GM12878 (cell line): ENCODE results near the gene MAFG. TPM values are rescaled to one million over a fixed set of nuclear protein-coding genes. Genes with fewer than 3 reads are reported as not detected.

Experiments used
- ATAC-seq: fragments of 200-7000 bp; cut with Tn5 transposase; 3 replicates; pipeline ENCODE4 v1.9.1; 2020; ENCODE audit warnings: mild to moderate bottlenecking, moderate library complexity
- BruUV-seq: library from RNA; stranded (reverse); fragments of 400-500 nt; replicated peaks from 2 replicates; lab custom pipeline; 2021; lab: Mats Ljungman, UMichigan
- CTCF ChIA-PET: fragments of 300-600 bp; sonication (Branson Sonifier 250); formaldehyde crosslinking; extraction: SDS; loops from one replicate; lab custom pipeline; 2021; ENCODE audit warnings: inconsistent platforms; lab: Yijun Ruan, JAX
- POLR2A ChIA-PET: fragments of 350-600 bp; formaldehyde crosslinking; extraction: SDS; loops from one replicate; lab custom pipeline; 2021; ENCODE audit warnings: inconsistent platforms; lab: Charles Lee
- RAD21 ChIA-PET: fragments of 300-600 bp; sonication (Branson Sonifier 250); formaldehyde crosslinking; loops from one replicate; lab custom pipeline; 2023; ENCODE audit warnings: antibody characterized with exemption; ENCODE audit not compliant: unreplicated experiment; lab: Charles Lee
- SMC1A ChIA-PET: fragments of 300-600 bp; sonication (Branson Sonifier 250); formaldehyde crosslinking; loops from one replicate; lab custom pipeline; 2023; ENCODE audit not compliant: unreplicated experiment, uncharacterized antibody; lab: Charles Lee
- DNase-seq: peaks from one replicate; pipeline ENCODE4 v3.0.0-alpha.2; 2011; ENCODE audit warnings: low read depth, low spot score
- FAIRE-seq: peaks from 3 replicates; lab custom pipeline; 2011; peaks lifted over from hg19 to GRCh38; lab: Jason Lieb, UNC
- H2AFZ ChIP-seq: 2 replicates; pipeline ENCODE4 v1.6.0; 2011; ENCODE audit warnings: low read depth, low read length, control low read depth; ENCODE audit not compliant: control insufficient read depth
- H3K27ac ChIP-seq: 2 replicates; pipeline ENCODE4 v1.5.1; 2011; ENCODE audit warnings: control low read depth; ENCODE audit not compliant: control insufficient read depth, insufficient read depth
- H3K27me3 ChIP-seq, 2 experiments: replicated peaks in 1 of 2; 2 replicates each; pipeline versions ENCODE4 v1.6.0 to v1.6.1; 2011; ENCODE audit warnings: low read length in 1 of 2; ENCODE audit not compliant: control insufficient read depth in 2 of 2, insufficient read depth in 2 of 2
- H3K36me3 ChIP-seq, 2 experiments: 2 replicates each; pipeline ENCODE4 v1.5.1; 2011; ENCODE audit warnings: low read length in 1 of 2; ENCODE audit not compliant: control insufficient read depth in 2 of 2, insufficient read depth in 2 of 2
- H3K4me1 ChIP-seq: 2 replicates; pipeline ENCODE4 v1.6.1; 2011; ENCODE audit warnings: mild to moderate bottlenecking, low read length, moderate library complexity, mixed read lengths; ENCODE audit not compliant: control insufficient read depth, insufficient read depth
- H3K4me2 ChIP-seq: 2 replicates; pipeline ENCODE4 v1.6.0; 2011; ENCODE audit warnings: control low read depth; ENCODE audit not compliant: control insufficient read depth, insufficient read depth
- H3K4me3 ChIP-seq: fragments of 200-600 bp; sonication (generic); 2 replicates; pipeline ENCODE4 v1.5.1; 2016
- H3K79me2 ChIP-seq: 2 replicates; pipeline ENCODE4 v1.6.0; 2011; ENCODE audit warnings: low read length; ENCODE audit not compliant: control insufficient read depth, insufficient read depth
- H3K9ac ChIP-seq: 2 replicates; pipeline ENCODE4 v1.8.0; 2011; ENCODE audit warnings: low read length, control low read depth, mixed read lengths; ENCODE audit not compliant: control insufficient read depth, insufficient read depth
- H3K9me3 ChIP-seq: replicated peaks from 3 replicates; pipeline ENCODE4 v1.5.1; 2011; ENCODE audit warnings: mild to moderate bottlenecking, low read length; ENCODE audit not compliant: control insufficient read depth, insufficient read depth
- H4K20me1 ChIP-seq: 2 replicates; pipeline ENCODE4 v1.6.0; 2011; ENCODE audit not compliant: control insufficient read depth, insufficient read depth
- IRF4 ChIP-seq: IDR thresholded peaks from 2 replicates; pipeline ENCODE4 v1.6.1; 2011; ENCODE audit warnings: low read depth, low read length
- KLF5 ChIP-seq: fragments of 450-650 bp; IDR thresholded peaks from 2 replicates; pipeline ENCODE4 v1.6.1; 2014; ENCODE audit warnings: mild to moderate bottlenecking; ENCODE audit not compliant: partially characterized antibody
- POU2F2 ChIP-seq: IDR thresholded peaks from 3 replicates; pipeline ENCODE4 v1.6.1; 2011; ENCODE audit warnings: low read depth, mild to moderate bottlenecking, low read length, borderline replicate concordance
- RAD51 ChIP-seq: fragments of 450-650 bp; IDR thresholded peaks from 2 replicates; pipeline ENCODE4 v1.6.1; 2016; ENCODE audit warnings: moderate library complexity, mild to moderate bottlenecking, inconsistent platforms
- RBBP5 ChIP-seq: fragments of 200-600 bp; sonication (generic); conservative IDR thresholded peaks from 2 replicates; pipeline ENCODE4 v1.6.1; 2016
- RFX5 ChIP-seq: IDR thresholded peaks from 2 replicates; pipeline ENCODE4 v1.6.1; 2011; ENCODE audit warnings: low read depth, low read length, improper control_type of control experiment
- SMAD5 ChIP-seq: IDR thresholded peaks from 2 replicates; pipeline ENCODE4 v1.6.1; 2016; ENCODE audit warnings: antibody characterized with exemption, low read depth
- ZNF24 ChIP-seq: fragments of 450-650 bp; IDR thresholded peaks from 2 replicates; pipeline ENCODE4 v1.6.1; 2017; ENCODE audit warnings: antibody characterized with exemption, mild to moderate bottlenecking
- WGBS: methylation state at CpG from one replicate; pipeline ENCODE4 v1.1.6; 2016; ENCODE audit warnings: low lambda C conversion rate; ENCODE audit not compliant: insufficient replicate concordance, insufficient coverage; ENCODE audit errors: missing lambda C conversion rate; 5-methylcytosine and 5-hydroxymethylcytosine counted together
- in situ Hi-C: fragments of 300-500 bp; cut with MboI; formaldehyde crosslinking; loops from 9 replicates; pipeline ENCODE4 v1.14.3; 2018; ENCODE audit warnings: mixed read lengths
- intact Hi-C: fragments of 100-400 bp; cut with micrococcal nuclease; formaldehyde crosslinking; loops from one replicate; pipeline ENCODE4 v1.14.2; 2022; ENCODE audit not compliant: unreplicated experiment
- polyA plus RNA-seq, 11 experiments: library from polyadenylated mRNA; depleted of rRNA in 4 of 11; unstranded in 6 of 11; stranded (reverse) in 5 of 11; fragments of >200 nt; fragmentation: Nextera tagmentation in 4 of 11; fragmentation: Illumina TruSeq in 1 of 11; extraction: Ambion mirVana in 4 of 11; extraction: Trizol in 1 of 11; gene quantifications; 1 replicate in 1 of 11; 2 replicates in 10 of 11; pipeline versions ENCODE4 v1.2.1 to v1.2.3, GENCODE V29; 2011 to 2016; ENCODE audit warnings: inconsistent platforms in 2 of 11, missing spikeins in 2 of 11, low read depth in 1 of 11
- total RNA-seq, 4 experiments: library from RNA; depleted of rRNA in 3 of 4; stranded (reverse); fragments of >200 nt in 3 of 4; fragmentation: Illumina TruSeq in 1 of 4; extraction: Trizol in 1 of 4; gene quantifications; 2 replicates each; pipeline versions ENCODE4 v1.2.1 to v1.2.3, GENCODE V29; 2013 to 2021
- TF ChIP-seq, protein P1 (sequence below): IDR thresholded peaks from 2 replicates; pipeline ENCODE4 v1.6.1; 2011; ENCODE audit warnings: borderline replicate concordance, low read depth, mild to moderate bottlenecking, moderate library complexity, mixed read lengths, low read length; ENCODE audit not compliant: insufficient read depth; ENCODE audit errors: extremely low read length
- TF ChIP-seq, protein P2 (sequence below): fragments of 450-650 bp; IDR thresholded peaks from 2 replicates; pipeline ENCODE4 v1.6.1; 2014; ENCODE audit warnings: mild to moderate bottlenecking
- TF ChIP-seq, protein P3 (sequence below): fragments of 450-650 bp; IDR thresholded peaks from 2 replicates; pipeline ENCODE4 v1.6.1; 2018; ENCODE audit warnings: mild to moderate bottlenecking, low read depth, moderate library complexity; ENCODE audit not compliant: partially characterized antibody
- TF ChIP-seq, protein P4 (sequence below): fragments of 450-650 bp; IDR thresholded peaks from 2 replicates; pipeline ENCODE4 v1.6.1; 2017; ENCODE audit warnings: antibody characterized with exemption, mild to moderate bottlenecking, moderate library complexity

Gene MAFG
- total and polyA plus RNA-seq, 10 of the 15 experiments (the other 5 are each of a cell fraction or from before 2014, with no cell fraction given), result 0.48 to 20.1 (median 7.6) TPM

DNA sequence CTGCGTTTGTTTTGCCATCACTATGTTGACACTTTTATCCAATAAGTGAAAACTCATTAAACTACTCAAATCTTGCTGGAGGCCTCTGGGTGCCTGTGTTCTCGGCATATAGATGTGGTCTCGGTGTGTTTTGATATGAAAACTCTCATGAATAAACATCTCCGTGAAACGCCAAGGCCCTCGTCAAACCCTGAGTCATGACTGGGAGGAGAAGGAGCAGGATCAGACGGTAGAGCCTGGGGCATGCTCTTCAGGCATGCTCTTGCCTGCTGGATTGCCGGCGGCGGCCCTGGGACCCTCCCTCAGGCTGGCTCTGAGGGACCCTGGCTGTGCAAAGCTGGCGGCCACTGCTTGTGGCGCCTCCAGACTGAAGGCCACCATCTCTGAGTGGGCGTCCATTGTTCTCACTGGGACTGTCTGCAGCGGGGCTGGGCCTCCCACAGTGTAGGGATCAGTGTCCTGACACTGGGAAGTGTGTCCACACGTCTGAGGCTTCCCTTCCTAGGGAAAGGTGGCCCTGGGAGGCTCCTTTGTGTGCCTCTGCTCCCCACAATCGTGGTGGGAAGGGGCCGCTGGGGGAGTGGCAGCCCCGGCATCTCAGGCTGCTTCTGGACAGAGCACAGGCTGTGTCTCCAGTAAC is 27.2 kb downstream of the MAFG start:
- in situ Hi-C loops (no loop called here), intact Hi-C loops (no loop called here)
- RAD21 ChIA-PET, result no interaction called here
- Histone ChIP-seq H3K4me3 (no peak overlapping the region), H3K36me3 (peaks cover 3 to 11% of the 10 kb centered on the region in 2 experiments; a peak in 3 of 4 replicates), H3K27ac (no peak overlapping the region), H3K4me2 (no peak overlapping the region), H3K9ac (no peak overlapping the region), H2AFZ (no peak overlapping the region), H3K9me3 (no peaks in the 10 kb centered on the region), H3K27me3 (no peaks in the 10 kb centered on the region; a peak in 1 of 4 replicates), H3K4me1 (no peaks in the 10 kb centered on the region), H3K79me2 (no peaks in the 10 kb centered on the region), H4K20me1 (no peaks in the 10 kb centered on the region)
- POLR2A ChIA-PET, result no interaction called here
- CTCF ChIA-PET, result no interaction called here
- 77% methylated on average over 18 of the region's 18 CpGs for WGBS
- BruUV-seq, result no TSS peak
- SMC1A ChIA-PET, result no interaction called here
- DNase-seq, result no peak
- no peak for ATAC-seq
- no peak for FAIRE-seq
- TF ChIP-seq, protein P1, sequence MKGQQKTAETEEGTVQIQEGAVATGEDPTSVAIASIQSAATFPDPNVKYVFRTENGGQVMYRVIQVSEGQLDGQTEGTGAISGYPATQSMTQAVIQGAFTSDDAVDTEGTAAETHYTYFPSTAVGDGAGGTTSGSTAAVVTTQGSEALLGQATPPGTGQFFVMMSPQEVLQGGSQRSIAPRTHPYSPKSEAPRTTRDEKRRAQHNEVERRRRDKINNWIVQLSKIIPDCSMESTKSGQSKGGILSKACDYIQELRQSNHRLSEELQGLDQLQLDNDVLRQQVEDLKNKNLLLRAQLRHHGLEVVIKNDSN, result no peak
- no peak for TF ChIP-seq ZNF24
- TF ChIP-seq, protein P2, sequence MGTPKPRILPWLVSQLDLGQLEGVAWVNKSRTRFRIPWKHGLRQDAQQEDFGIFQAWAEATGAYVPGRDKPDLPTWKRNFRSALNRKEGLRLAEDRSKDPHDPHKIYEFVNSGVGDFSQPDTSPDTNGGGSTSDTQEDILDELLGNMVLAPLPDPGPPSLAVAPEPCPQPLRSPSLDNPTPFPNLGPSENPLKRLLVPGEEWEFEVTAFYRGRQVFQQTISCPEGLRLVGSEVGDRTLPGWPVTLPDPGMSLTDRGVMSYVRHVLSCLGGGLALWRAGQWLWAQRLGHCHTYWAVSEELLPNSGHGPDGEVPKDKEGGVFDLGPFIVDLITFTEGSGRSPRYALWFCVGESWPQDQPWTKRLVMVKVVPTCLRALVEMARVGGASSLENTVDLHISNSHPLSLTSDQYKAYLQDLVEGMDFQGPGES, result no peak
- no peak for TF ChIP-seq KLF5
- no peak for TF ChIP-seq RFX5
- TF ChIP-seq, protein P3, sequence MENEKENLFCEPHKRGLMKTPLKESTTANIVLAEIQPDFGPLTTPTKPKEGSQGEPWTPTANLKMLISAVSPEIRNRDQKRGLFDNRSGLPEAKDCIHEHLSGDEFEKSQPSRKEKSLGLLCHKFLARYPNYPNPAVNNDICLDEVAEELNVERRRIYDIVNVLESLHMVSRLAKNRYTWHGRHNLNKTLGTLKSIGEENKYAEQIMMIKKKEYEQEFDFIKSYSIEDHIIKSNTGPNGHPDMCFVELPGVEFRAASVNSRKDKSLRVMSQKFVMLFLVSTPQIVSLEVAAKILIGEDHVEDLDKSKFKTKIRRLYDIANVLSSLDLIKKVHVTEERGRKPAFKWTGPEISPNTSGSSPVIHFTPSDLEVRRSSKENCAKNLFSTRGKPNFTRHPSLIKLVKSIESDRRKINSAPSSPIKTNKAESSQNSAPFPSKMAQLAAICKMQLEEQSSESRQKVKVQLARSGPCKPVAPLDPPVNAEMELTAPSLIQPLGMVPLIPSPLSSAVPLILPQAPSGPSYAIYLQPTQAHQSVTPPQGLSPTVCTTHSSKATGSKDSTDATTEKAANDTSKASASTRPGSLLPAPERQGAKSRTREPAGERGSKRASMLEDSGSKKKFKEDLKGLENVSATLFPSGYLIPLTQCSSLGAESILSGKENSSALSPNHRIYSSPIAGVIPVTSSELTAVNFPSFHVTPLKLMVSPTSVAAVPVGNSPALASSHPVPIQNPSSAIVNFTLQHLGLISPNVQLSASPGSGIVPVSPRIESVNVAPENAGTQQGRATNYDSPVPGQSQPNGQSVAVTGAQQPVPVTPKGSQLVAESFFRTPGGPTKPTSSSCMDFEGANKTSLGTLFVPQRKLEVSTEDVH, result no peak
- TF ChIP-seq, protein P4, sequence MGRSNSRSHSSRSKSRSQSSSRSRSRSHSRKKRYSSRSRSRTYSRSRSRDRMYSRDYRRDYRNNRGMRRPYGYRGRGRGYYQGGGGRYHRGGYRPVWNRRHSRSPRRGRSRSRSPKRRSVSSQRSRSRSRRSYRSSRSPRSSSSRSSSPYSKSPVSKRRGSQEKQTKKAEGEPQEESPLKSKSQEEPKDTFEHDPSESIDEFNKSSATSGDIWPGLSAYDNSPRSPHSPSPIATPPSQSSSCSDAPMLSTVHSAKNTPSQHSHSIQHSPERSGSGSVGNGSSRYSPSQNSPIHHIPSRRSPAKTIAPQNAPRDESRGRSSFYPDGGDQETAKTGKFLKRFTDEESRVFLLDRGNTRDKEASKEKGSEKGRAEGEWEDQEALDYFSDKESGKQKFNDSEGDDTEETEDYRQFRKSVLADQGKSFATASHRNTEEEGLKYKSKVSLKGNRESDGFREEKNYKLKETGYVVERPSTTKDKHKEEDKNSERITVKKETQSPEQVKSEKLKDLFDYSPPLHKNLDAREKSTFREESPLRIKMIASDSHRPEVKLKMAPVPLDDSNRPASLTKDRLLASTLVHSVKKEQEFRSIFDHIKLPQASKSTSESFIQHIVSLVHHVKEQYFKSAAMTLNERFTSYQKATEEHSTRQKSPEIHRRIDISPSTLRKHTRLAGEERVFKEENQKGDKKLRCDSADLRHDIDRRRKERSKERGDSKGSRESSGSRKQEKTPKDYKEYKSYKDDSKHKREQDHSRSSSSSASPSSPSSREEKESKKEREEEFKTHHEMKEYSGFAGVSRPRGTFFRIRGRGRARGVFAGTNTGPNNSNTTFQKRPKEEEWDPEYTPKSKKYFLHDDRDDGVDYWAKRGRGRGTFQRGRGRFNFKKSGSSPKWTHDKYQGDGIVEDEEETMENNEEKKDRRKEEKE, result no peak
- TF ChIP-seq IRF4, result no peak
- TF ChIP-seq SMAD5, result no peak
- no peak for TF ChIP-seq RAD51
- TF ChIP-seq POU2F2, result no peak
- TF ChIP-seq RBBP5, result no peak
